HepG2 (cell line): ENCODE data around the gene CARD19. TPM values are rescaled to one million over a fixed set of nuclear protein-coding genes. Genes with fewer than 3 reads are reported as not detected.

ENCODE experiments used
- HNF4A ChIP-seq: sonication (generic); formaldehyde crosslinking; IDR thresholded peaks from 2 replicates; pipeline ENCODE4 v1.4.0; 2020; ENCODE audit warnings: missing genetic modification reagents
- MYNN ChIP-seq: sonication (generic); formaldehyde crosslinking; IDR thresholded peaks from 2 replicates; pipeline ENCODE4 v1.4.0; 2020; ENCODE audit warnings: mild to moderate bottlenecking, low read depth, missing genetic modification reagents
- MYPOP ChIP-seq: sonication (generic); formaldehyde crosslinking; IDR thresholded peaks from 2 replicates; pipeline ENCODE4 v1.8.1; 2023; ENCODE audit warnings: mild to moderate bottlenecking, moderate library complexity, missing genetic modification reagents
- PBX2 ChIP-seq: IDR thresholded peaks from 2 replicates; pipeline ENCODE4 v1.6.1; 2016; ENCODE audit warnings: control low read depth
- POLR2A ChIP-seq, 2 experiments: IDR thresholded peaks; 2 replicates each; pipeline ENCODE4 v1.6.1; 2011; ENCODE audit warnings: low read depth in 2 of 2, low read length in 2 of 2, mild to moderate bottlenecking in 1 of 2, moderate library complexity in 1 of 2; ENCODE audit not compliant: insufficient read depth in 1 of 2
- SOX5 ChIP-seq: IDR thresholded peaks from 2 replicates; pipeline ENCODE4 v1.6.1; 2016; ENCODE audit warnings: borderline replicate concordance
- ZBTB25 ChIP-seq: IDR thresholded peaks from 2 replicates; pipeline ENCODE4 v1.6.1; 2018; ENCODE audit warnings: missing genetic modification reagents
- ZNF234 ChIP-seq: sonication (generic); formaldehyde crosslinking; conservative IDR thresholded peaks from 2 replicates; pipeline ENCODE4 v1.5.1; 2020; ENCODE audit warnings: mild to moderate bottlenecking, missing genetic modification reagents
- ZNF710 ChIP-seq: sonication (generic); formaldehyde crosslinking; IDR thresholded peaks from 2 replicates; pipeline ENCODE4 v1.5.0; 2020; ENCODE audit warnings: mild to moderate bottlenecking, missing genetic modification reagents, borderline replicate concordance
- ZNF788 ChIP-seq: sonication (generic); formaldehyde crosslinking; IDR thresholded peaks from 2 replicates; pipeline ENCODE4 v1.5.0; 2020; ENCODE audit warnings: mild to moderate bottlenecking, missing genetic modification reagents, borderline replicate concordance
- polyA plus RNA-seq, 8 experiments: library from polyadenylated mRNA; depleted of rRNA in 3 of 8; stranded (reverse) in 7 of 8; unstranded in 1 of 8; fragments of >200 nt; fragmentation: Illumina TruSeq in 4 of 8; extraction: Trizol in 4 of 8; gene quantifications; 2 replicates each; pipeline versions ENCODE4 v1.2.1 to v1.2.3, GENCODE V29; 2011 to 2016; ENCODE audit warnings: low read depth in 4 of 8, missing spikeins in 1 of 8, mixed read lengths in 1 of 8; ENCODE audit not compliant: insufficient read depth in 1 of 8
- total RNA-seq, 5 experiments: library from RNA; depleted of rRNA; stranded (reverse); fragments of >200 nt; fragmentation: Illumina TruSeq; extraction: Trizol; gene quantifications; 2 replicates each; pipeline ENCODE4 v1.2.3, GENCODE V29; 2016; ENCODE audit warnings: low read depth in 1 of 5
- TF ChIP-seq, protein P1 (sequence below): sonication (generic); formaldehyde crosslinking; IDR thresholded peaks from 2 replicates; pipeline ENCODE4 v1.5.1; 2020; ENCODE audit warnings: mild to moderate bottlenecking, missing genetic modification reagents, moderate library complexity
- TF ChIP-seq, protein P2 (sequence below): sonication (generic); formaldehyde crosslinking; IDR thresholded peaks from 2 replicates; pipeline ENCODE4 v1.8.1; 2023; ENCODE audit warnings: mild to moderate bottlenecking, inconsistent platforms, moderate library complexity, missing genetic modification reagents, borderline replicate concordance
- TF ChIP-seq, protein P3 (sequence below): sonication (generic); formaldehyde crosslinking; IDR thresholded peaks from 2 replicates; pipeline ENCODE4 v1.4.0; 2020; ENCODE audit warnings: missing genetic modification reagents

The CARD19 gene
- total and polyA plus RNA-seq, 2 of the 13 experiments (the other 11 are each of a cell fraction or from before 2014, with no cell fraction given), result 18.4 to 47.2 TPM

- TF ChIP-seq, protein P1, sequence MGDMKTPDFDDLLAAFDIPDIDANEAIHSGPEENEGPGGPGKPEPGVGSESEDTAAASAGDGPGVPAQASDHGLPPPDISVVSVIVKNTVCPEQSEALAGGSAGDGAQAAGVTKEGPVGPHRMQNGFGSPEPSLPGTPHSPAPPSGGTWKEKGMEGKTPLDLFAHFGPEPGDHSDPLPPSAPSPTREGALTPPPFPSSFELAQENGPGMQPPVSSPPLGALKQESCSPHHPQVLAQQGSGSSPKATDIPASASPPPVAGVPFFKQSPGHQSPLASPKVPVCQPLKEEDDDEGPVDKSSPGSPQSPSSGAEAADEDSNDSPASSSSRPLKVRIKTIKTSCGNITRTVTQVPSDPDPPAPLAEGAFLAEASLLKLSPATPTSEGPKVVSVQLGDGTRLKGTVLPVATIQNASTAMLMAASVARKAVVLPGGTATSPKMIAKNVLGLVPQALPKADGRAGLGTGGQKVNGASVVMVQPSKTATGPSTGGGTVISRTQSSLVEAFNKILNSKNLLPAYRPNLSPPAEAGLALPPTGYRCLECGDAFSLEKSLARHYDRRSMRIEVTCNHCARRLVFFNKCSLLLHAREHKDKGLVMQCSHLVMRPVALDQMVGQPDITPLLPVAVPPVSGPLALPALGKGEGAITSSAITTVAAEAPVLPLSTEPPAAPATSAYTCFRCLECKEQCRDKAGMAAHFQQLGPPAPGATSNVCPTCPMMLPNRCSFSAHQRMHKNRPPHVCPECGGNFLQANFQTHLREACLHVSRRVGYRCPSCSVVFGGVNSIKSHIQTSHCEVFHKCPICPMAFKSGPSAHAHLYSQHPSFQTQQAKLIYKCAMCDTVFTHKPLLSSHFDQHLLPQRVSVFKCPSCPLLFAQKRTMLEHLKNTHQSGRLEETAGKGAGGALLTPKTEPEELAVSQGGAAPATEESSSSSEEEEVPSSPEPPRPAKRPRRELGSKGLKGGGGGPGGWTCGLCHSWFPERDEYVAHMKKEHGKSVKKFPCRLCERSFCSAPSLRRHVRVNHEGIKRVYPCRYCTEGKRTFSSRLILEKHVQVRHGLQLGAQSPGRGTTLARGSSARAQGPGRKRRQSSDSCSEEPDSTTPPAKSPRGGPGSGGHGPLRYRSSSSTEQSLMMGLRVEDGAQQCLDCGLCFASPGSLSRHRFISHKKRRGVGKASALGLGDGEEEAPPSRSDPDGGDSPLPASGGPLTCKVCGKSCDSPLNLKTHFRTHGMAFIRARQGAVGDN (CRISPR knock-in tag), result peak; percentile 99
- TF ChIP-seq, protein P2, sequence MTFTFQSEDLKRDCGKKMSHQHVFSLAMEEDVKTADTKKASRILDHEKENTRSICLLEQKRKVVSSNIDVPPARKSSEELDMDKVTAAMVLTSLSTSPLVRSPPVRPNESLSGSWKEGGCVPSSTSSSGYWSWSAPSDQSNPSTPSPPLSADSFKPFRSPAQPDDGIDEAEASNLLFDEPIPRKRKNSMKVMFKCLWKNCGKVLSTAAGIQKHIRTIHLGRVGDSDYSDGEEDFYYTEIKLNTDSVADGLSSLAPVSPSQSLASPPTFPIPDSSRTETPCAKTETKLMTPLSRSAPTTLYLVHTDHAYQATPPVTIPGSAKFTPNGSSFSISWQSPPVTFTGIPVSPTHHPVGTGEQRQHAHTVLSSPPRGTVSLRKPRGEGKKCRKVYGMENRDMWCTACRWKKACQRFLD (CRISPR knock-in tag), result no peak
- TF ChIP-seq MYNN, result no peak
- TF ChIP-seq POLR2A (IDR thresholded peaks at IDR 0.05; ENCODE audit: insufficient read depth in 1 of 2, low read depth in 2 of 2, low read length in 2 of 2), result no peak
- TF ChIP-seq MYPOP (CRISPR knock-in tag), result peak; percentile 36; the same call in 1 of the 2 replicates
- TF ChIP-seq ZNF234 (CRISPR knock-in tag), result 0 out of 2 replicates have a peak, but pooled peaks have one; percentile 46
- TF ChIP-seq, protein P3, sequence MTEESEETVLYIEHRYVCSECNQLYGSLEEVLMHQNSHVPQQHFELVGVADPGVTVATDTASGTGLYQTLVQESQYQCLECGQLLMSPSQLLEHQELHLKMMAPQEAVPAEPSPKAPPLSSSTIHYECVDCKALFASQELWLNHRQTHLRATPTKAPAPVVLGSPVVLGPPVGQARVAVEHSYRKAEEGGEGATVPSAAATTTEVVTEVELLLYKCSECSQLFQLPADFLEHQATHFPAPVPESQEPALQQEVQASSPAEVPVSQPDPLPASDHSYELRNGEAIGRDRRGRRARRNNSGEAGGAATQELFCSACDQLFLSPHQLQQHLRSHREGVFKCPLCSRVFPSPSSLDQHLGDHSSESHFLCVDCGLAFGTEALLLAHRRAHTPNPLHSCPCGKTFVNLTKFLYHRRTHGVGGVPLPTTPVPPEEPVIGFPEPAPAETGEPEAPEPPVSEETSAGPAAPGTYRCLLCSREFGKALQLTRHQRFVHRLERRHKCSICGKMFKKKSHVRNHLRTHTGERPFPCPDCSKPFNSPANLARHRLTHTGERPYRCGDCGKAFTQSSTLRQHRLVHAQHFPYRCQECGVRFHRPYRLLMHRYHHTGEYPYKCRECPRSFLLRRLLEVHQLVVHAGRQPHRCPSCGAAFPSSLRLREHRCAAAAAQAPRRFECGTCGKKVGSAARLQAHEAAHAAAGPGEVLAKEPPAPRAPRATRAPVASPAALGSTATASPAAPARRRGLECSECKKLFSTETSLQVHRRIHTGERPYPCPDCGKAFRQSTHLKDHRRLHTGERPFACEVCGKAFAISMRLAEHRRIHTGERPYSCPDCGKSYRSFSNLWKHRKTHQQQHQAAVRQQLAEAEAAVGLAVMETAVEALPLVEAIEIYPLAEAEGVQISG (CRISPR knock-in tag), result peak; percentile 72; the same call in 1 of the 2 replicates
- peak; percentile 84 for TF ChIP-seq HNF4A (CRISPR knock-in tag)
- TF ChIP-seq ZNF788 (CRISPR knock-in tag), result peak; percentile 89
- TF ChIP-seq SOX5, result peak; percentile 73; the same call in 1 of the 2 replicates
- TF ChIP-seq ZBTB25 (CRISPR knock-in tag), result peak; percentile 81
- peak; percentile 59; the same call in 1 of the 2 replicates for TF ChIP-seq ZNF710 (CRISPR knock-in tag)
- TF ChIP-seq PBX2 (CRISPR knock-in tag), result no peak
Measured at GRCh38 chr9:93112116-93112863, 16.3 kb downstream of the CARD19 start (continued).
